ENCODE data around the gene EGFL7.

Gene EGFL7

DNA sequence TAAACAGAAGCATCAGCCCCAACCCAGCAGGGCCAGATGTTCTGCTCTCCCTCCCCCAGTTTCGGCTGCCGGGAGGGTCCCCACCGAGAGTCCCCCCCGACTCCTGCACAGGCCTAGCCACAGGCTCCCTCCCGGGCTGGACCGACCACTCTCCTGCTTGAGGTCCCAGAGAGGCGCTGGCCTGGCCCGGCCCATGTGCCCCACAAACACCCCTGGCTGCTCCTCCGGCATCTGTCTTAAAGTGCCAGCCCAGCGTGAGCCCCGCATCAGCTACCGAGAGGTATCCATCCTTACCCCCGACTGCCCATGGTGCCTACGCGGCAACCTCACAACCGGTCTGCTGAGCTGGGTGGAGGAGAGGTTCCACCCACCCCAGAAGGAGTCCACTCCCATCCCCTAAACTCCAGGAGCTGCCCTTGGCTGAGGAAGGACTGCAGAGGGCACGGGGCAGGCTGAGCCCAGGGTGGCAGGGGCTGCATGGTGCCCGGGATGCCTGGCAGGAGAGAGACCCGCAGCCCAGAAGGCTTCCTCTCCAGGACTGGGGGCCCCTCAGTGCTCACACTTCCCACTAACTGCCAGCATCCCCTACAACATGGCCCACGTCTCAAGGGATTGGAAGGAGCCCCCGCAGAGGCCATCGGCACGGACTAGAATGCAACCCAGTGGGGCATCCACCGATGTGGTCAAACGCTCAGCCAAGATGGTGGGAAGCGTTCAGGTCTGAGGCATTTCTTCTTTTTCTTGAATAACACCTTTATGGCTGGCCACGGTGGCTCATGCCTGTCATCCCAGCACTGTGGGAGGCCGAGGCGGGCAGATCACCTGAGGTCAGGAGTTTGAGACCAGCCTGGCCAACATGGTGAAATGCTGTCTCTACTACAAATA, 15.6 kb upstream of the EGFL7 start:
- POLR2A ChIA-PET = no interaction called here
- CTCF ChIA-PET = interaction anchor here (0.7 to 21.7 kb wide), 6 partner anchors 9 to 159 kb away, joined by 3 to 371 read pairs (median 4); no protein-coding TSS in a partner anchor
- DNase-seq (ENCODE audit: low read depth, low spot score) = no peak

DNA sequence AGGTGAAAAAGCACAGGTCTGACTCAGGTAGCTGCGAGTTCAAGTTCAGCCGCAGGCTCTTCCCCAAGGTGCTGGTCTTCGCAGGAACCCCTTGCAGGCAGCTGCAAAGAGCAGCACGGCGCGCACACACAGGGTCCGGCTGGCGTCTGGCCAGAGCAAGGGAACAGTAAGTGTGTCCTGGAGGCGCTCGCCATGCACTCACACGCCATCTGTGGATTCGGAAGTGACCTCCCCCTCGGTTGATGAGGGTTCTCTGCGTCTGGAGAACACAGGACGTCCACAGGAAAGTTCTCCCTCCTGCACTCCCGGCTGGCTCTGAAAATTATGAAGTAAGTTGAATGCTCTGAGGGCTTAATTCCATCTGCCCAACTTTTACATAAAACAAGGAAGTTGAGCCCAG, 14.0 kb upstream of the EGFL7 start:
- CTCF ChIA-PET = interaction anchor here (2.1 to 21.7 kb wide), 2 partner anchors 20 to 161 kb away, joined by 8 to 371 read pairs; no protein-coding TSS in a partner anchor
- no peak overlapping the region for H3K4me3 ChIP-seq (ENCODE audit: low read depth, low read length)
- DNase-seq (ENCODE audit: low read depth, low spot score) = no peak
- TF ChIP-seq, protein P1, sequence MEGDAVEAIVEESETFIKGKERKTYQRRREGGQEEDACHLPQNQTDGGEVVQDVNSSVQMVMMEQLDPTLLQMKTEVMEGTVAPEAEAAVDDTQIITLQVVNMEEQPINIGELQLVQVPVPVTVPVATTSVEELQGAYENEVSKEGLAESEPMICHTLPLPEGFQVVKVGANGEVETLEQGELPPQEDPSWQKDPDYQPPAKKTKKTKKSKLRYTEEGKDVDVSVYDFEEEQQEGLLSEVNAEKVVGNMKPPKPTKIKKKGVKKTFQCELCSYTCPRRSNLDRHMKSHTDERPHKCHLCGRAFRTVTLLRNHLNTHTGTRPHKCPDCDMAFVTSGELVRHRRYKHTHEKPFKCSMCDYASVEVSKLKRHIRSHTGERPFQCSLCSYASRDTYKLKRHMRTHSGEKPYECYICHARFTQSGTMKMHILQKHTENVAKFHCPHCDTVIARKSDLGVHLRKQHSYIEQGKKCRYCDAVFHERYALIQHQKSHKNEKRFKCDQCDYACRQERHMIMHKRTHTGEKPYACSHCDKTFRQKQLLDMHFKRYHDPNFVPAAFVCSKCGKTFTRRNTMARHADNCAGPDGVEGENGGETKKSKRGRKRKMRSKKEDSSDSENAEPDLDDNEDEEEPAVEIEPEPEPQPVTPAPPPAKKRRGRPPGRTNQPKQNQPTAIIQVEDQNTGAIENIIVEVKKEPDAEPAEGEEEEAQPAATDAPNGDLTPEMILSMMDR (IDR thresholded peaks at IDR 0.05; ENCODE audit: insufficient read depth, low read length, missing control alignments) = no peak
- POLR2A ChIA-PET = no interaction called here

More for the DNA sequence above, 15.6 kb upstream of the EGFL7 start:
- H3K4me3 ChIP-seq (ENCODE audit: low read depth, low read length) = no peak overlapping the region
- TF ChIP-seq, protein P1 (IDR thresholded peaks at IDR 0.05; ENCODE audit: insufficient read depth, low read length, missing control alignments) = no peak

DNA sequence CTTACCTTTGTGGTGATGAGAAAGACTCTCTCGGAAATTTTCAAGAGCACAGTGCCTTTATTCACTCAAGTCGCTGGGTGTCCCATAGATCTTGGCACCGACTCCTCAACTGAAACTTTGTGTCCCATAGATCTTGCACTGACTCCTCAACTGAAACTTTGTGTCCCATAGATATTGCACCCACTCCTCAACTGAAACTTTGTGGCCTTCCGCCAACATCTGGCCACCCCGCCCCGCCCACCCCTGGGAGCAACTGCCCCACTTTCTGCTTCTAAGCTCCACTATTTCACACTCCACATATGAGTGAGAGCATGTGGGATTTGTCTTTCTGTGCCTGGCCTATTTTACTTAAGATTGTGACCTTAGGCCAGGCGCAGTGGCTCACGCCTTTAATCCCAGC, 12.7 kb upstream of the EGFL7 start:
- no peak overlapping the region for H3K4me3 ChIP-seq (ENCODE audit: low read depth, low read length)
- CTCF ChIA-PET = interaction anchor here (1.3 to 21.7 kb wide), 3 partner anchors 22 to 162 kb away, joined by 3 to 371 read pairs (median 7); no protein-coding TSS in a partner anchor
- TF ChIP-seq, protein P1 (IDR thresholded peaks at IDR 0.05; ENCODE audit: insufficient read depth, low read length, missing control alignments) = no peak
- no peak for DNase-seq (ENCODE audit: low read depth, low spot score)
- POLR2A ChIA-PET = no interaction called here

DNA sequence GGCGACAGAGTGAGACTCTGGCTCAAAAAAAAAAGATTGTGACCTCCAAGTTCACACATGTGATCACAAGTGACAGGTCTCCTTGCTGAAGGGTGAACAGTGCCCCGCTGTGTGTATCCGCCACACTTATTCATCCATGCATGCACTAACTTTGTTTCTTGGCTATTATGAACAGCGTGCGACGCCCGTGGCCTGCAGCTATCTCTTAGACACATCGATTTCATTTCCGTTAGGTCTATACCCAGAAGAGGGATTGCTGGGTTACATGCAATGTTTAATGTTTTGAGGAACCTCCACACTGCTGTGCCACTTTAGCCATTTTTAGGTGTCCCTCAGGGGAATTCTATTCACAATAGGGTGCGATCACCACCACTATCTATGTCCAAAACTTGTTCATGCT, 12.1 kb upstream of the EGFL7 start:
- TF ChIP-seq, protein P1 (IDR thresholded peaks at IDR 0.05; ENCODE audit: insufficient read depth, low read length, missing control alignments) = no peak
- ChIA-PET CTCF (interaction anchor here (1.3 to 21.7 kb wide), 3 partner anchors 21 to 163 kb away, joined by 3 to 371 read pairs (median 7); no protein-coding TSS in a partner anchor), POLR2A (no interaction called here)
- H3K4me3 ChIP-seq (ENCODE audit: low read depth, low read length) = no peak overlapping the region
- DNase-seq (ENCODE audit: low read depth, low spot score) = no peak

DNA sequence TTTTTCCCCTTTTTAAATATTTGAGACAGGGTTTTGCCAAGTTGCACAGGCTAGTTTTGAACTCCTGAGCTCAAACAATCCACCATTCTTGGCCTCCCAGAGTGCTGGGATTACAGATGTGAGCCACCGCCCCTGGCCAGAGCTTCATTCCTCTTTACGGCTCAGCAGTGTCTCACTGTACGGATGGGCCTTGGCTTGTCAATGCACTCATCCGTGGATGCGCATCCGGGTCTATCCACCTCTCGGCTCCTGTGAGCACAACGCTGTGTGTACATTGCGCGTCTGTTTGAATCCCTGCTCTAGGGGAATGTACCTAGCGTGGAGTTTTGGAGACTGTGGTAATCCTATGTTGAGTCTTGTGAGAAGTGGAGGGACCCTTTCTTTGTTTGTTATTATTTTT, 10.9 kb upstream of the EGFL7 start:
- TF ChIP-seq, protein P1 (IDR thresholded peaks at IDR 0.05; ENCODE audit: insufficient read depth, low read length, missing control alignments) = no peak
- no peak for DNase-seq (ENCODE audit: low read depth, low spot score)
- ChIA-PET POLR2A (no interaction called here), CTCF (interaction anchor here (1.5 to 21.7 kb wide), 2 partner anchors 20 to 164 kb away, joined by 7 to 371 read pairs; no protein-coding TSS in a partner anchor)
- no peak overlapping the region for H3K4me3 ChIP-seq (ENCODE audit: low read depth, low read length)
